ENCODE measurements around the gene NUP35. TPM values are rescaled to one million over a fixed set of nuclear protein-coding genes. Genes with fewer than 3 reads are reported as not detected.

NUP35 gene, protein sequence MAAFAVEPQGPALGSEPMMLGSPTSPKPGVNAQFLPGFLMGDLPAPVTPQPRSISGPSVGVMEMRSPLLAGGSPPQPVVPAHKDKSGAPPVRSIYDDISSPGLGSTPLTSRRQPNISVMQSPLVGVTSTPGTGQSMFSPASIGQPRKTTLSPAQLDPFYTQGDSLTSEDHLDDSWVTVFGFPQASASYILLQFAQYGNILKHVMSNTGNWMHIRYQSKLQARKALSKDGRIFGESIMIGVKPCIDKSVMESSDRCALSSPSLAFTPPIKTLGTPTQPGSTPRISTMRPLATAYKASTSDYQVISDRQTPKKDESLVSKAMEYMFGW
- total RNA-seq (2012; rRNA removed) (20.0 and 23.3 TPM in 2 replicates), polyA plus RNA-seq (2012; rRNA removed) (10.6 and 10.9 TPM in 2 replicates), Bru-seq, nascent RNA (percentile 64 among the genes with signal in this experiment), BruChase-seq, experiment 1, labeled RNA remaining after a 6-hour chase (percentile 51 among the genes with signal in this experiment), BruChase-seq, experiment 2, labeled RNA remaining after a 2-hour chase (percentile 53 among the genes with signal in this experiment)
- polyA plus RNA-seq (2012; cell fraction: cytosol; rRNA removed), result 2.2 and 3.7 TPM in 2 replicates
- 0.87 and 8.0 TPM in 2 replicates for polyA plus RNA-seq (2012; cell fraction: nucleus; rRNA removed; ENCODE audit: low replicate concordance)
- long read RNA-seq, partial matches to known transcripts, result 0 of 6 reads
- long read RNA-seq, other reads (novel, unspliced or antisense), result 2 of 6 reads

DNA sequence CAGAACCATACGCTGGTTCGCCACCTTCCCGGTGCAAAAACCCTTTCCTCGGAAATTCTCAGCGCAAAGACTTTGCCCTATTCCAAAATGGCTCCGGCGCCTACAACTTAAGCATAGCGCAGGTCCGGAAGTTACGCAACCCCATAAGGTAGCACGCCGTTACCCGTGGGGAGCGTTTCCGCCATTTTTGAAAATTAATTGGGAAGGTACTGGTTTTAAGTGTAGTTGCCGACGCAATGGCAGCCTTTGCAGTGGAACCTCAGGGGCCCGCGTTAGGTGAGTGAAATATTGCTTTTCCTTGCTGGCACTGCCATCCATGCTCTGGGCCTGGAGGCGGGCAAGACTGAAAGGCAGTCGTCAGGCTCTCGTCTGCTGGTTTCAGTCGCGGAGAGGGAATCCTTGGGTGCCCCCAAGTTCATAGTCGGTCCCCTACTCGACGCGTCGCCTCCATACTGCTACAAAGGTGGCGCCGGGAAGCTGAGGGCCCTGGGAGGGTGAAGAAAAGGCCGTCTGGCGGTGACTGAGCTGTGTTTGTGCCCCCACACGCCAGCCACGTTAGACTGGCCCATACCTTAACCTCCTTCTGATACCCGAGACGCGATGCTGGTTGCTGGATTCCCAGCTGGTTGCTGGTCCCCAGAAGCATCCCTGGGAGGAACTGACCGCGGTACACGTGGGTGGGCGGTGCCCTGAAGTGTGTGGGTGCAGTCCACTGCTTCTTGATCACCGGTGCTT, at the start of gene NUP35:
NUP35 (plus strand) TSS at position 222 of the 735 bp plus-strand sequence; CDS start at position 237, 15 bp downstream.
- peaks cover 0 to 17% of the 10 kb centered on the region in 2 experiments; a peak in 2 of 4 replicates for H3K79me1 ChIP-seq (ENCODE audit: low read depth in 1 of 2, low read length in 2 of 2)
- DNase-seq (peak; percentile 90), ATAC-seq (ENCODE audit: low read depth) (peak; percentile 95)
- H3K4me2 ChIP-seq (ENCODE audit: low read depth, low read length), result peak within 1 kb of the TSS; percentile 96
- H2AK9ac ChIP-seq (replicated peaks; ENCODE audit: low read depth, low read length, poor library complexity), result peak within 1 kb of the TSS; percentile 85
- peak within 1 kb of the TSS; percentile 84 for H3K4ac ChIP-seq (ENCODE audit: low read depth, low read length)
- intact Hi-C loops (cut with micrococcal nuclease) (loop anchor here (5.0 kb wide), 1 partner anchor 87 kb away; the partner anchor contains the start of gene NCKAP1), in situ Hi-C loops (cut with MboI; ENCODE audit: low sequenced_read_pairs) (no loop called here), dilution Hi-C loops (cut with HindIII; ENCODE audit: low sequenced_read_pairs, unreplicated experiment) (no loop called here)
- H4K8ac ChIP-seq (ENCODE audit: low read depth in 2 of 2, low read length in 2 of 2), result peak within 1 kb of the TSS; percentile 92 to 97
- peak within 1 kb of the TSS; percentile 79 for H2BK120ac ChIP-seq (ENCODE audit: low read depth, low read length)
- H3K27me3 ChIP-seq (ENCODE audit: control insufficient read depth, insufficient read depth, low read length), result no peaks in the 10 kb centered on the region
- peak within 1 kb of the TSS; percentile 98 for H3K14ac ChIP-seq (replicated peaks; ENCODE audit: low read depth, low read length)
- peak within 1 kb of the TSS; percentile 94 for H2AFZ ChIP-seq (replicated peaks; ENCODE audit: low read length, poor library complexity)
- ChIA-PET POLR2A (ENCODE audit: unreplicated experiment) (no interaction called here), CTCF (interaction anchor here (0.5 to 0.9 kb wide), 3 partner anchors 19 to 371 kb away, joined by 3 to 6 read pairs (median 3); no protein-coding TSS in a partner anchor)
- 0% methylated on average over 9 of the region's 43 CpGs; no CpG with 5 or more reads in 1 of the 2 experiments for WGBS, 2 experiments (ENCODE audit: extremely low coverage in 2 of 2, insufficient read length in 1 of 2)
- peak within 1 kb of the TSS; percentile 77 for H3K27ac ChIP-seq (ENCODE audit: insufficient read depth, low read length)
- peak within 1 kb of the TSS; percentile 80 for H4K91ac ChIP-seq (ENCODE audit: insufficient read depth, low read depth, low read length)
- peak within 1 kb of the TSS; percentile 87 for H3K9ac ChIP-seq (ENCODE audit: low read depth, low read length)
- no peaks in the 10 kb centered on the region for H3K9me1 ChIP-seq (ENCODE audit: insufficient read depth, low read length)
- H4K5ac ChIP-seq (ENCODE audit: low read depth, low read length), result peak within 1 kb of the TSS; percentile 80
- H4K20me1 ChIP-seq (ENCODE audit: insufficient read depth, low read length), result no peaks in the 10 kb centered on the region
- peak within 1 kb of the TSS; percentile 83 for H2BK5ac ChIP-seq (ENCODE audit: low read depth, low read length, poor library complexity, severe bottlenecking)
- H3K4me1 ChIP-seq (ENCODE audit: control insufficient read depth, insufficient read depth, low read length), result peaks cover 4% of the 10 kb centered on the region; the same call in 1 of the 2 replicates
- H3K9me3 ChIP-seq (ENCODE audit: control insufficient read depth, insufficient read depth, low read length), result no peaks in the 10 kb centered on the region
- H2BK15ac ChIP-seq (ENCODE audit: low read depth, low read length), result peak within 1 kb of the TSS; percentile 84
- H3K56ac ChIP-seq (ENCODE audit: extremely low read depth, insufficient read depth, low read length), result peak within 1 kb of the TSS; percentile 89
- H3K23ac ChIP-seq (ENCODE audit: low read depth, low read length), result peak within 1 kb of the TSS; percentile 98
- H3K18ac ChIP-seq (ENCODE audit: low read depth, low read length), result peak within 1 kb of the TSS; percentile 18
- H2AK5ac ChIP-seq (ENCODE audit: low read depth, low read length), result 0 out of 2 replicates have a peak within 1 kb of the TSS, but pooled peaks have one; percentile 24
- no peaks in the 10 kb centered on the region for H3K36me3 ChIP-seq (ENCODE audit: control insufficient read depth, insufficient read depth, low read length)
- H2BK20ac ChIP-seq (ENCODE audit: low read depth, low read length), result peak within 1 kb of the TSS; percentile 54; the same call in 1 of the 2 replicates
- BruUV-seq (replicated peaks), result TSS peak; percentile 63
- peak within 1 kb of the TSS; percentile 61 for H3K4me3 ChIP-seq (ENCODE audit: insufficient read depth, low read depth, low read length)
- TF ChIP-seq, protein P1, sequence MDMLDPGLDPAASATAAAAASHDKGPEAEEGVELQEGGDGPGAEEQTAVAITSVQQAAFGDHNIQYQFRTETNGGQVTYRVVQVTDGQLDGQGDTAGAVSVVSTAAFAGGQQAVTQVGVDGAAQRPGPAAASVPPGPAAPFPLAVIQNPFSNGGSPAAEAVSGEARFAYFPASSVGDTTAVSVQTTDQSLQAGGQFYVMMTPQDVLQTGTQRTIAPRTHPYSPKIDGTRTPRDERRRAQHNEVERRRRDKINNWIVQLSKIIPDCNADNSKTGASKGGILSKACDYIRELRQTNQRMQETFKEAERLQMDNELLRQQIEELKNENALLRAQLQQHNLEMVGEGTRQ (IDR thresholded peaks at IDR 0.05; ENCODE audit: low read depth, low read length), result peak; percentile 48; the same call in 1 of the 2 replicates
- TF ChIP-seq, protein P2, sequence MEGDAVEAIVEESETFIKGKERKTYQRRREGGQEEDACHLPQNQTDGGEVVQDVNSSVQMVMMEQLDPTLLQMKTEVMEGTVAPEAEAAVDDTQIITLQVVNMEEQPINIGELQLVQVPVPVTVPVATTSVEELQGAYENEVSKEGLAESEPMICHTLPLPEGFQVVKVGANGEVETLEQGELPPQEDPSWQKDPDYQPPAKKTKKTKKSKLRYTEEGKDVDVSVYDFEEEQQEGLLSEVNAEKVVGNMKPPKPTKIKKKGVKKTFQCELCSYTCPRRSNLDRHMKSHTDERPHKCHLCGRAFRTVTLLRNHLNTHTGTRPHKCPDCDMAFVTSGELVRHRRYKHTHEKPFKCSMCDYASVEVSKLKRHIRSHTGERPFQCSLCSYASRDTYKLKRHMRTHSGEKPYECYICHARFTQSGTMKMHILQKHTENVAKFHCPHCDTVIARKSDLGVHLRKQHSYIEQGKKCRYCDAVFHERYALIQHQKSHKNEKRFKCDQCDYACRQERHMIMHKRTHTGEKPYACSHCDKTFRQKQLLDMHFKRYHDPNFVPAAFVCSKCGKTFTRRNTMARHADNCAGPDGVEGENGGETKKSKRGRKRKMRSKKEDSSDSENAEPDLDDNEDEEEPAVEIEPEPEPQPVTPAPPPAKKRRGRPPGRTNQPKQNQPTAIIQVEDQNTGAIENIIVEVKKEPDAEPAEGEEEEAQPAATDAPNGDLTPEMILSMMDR (conservative IDR thresholded peaks at IDR 0.05; ENCODE audit: low read depth, low read length), result no peak
- TF ChIP-seq CEBPB (IDR thresholded peaks at IDR 0.05; ENCODE audit: low read depth, low read length) (peak; percentile 100), MXI1 (IDR thresholded peaks at IDR 0.05; ENCODE audit: borderline replicate concordance, low read depth, low read length) (peak; percentile 99), BHLHE40 (IDR thresholded peaks at IDR 0.05; ENCODE audit: low read depth, low read length) (peak; percentile 28; the same call in 1 of the 2 replicates), MAFK (IDR thresholded peaks at IDR 0.05; ENCODE audit: low read depth, low read length) (no peak), RFX5 (IDR thresholded peaks at IDR 0.05; ENCODE audit: low read depth, low read length) (no peak), MAZ (IDR thresholded peaks at IDR 0.05; ENCODE audit: borderline replicate concordance, low read depth, low read length) (peak; percentile 46; the same call in 1 of the 2 replicates), NFE2L2 (IDR thresholded peaks at IDR 0.05; ENCODE audit: low read depth, low read length) (no peak), CHD1 (IDR thresholded peaks at IDR 0.05; ENCODE audit: low read depth, low read length) (no peak; the same call in 1 of the 2 replicates), SMC3 (IDR thresholded peaks at IDR 0.05; ENCODE audit: low read depth, low read length) (no peak), POLR2A (IDR thresholded peaks at IDR 0.05; ENCODE audit: low read depth, low read length) (peak; percentile 55; the same call in 1 of the 2 replicates)
